UCSD-AML1 (cell line): ENCODE results near the gene RAD51B.

ENCODE experiments used
- DNase-seq: peaks from one replicate; lab custom pipeline; 2025; ENCODE audit not compliant: unreplicated experiment; lab: John Stamatoyannopoulos, UW

Gene RAD51B

GRCh38 chr14:68395604-68396003 lies 576.0 kb downstream of the RAD51B start:
- DNase-seq = no peak

GRCh38 chr14:68396461-68396860 lies 576.9 kb downstream of the RAD51B start:
- DNase-seq = no peak

GRCh38 chr14:68397371-68397811 lies 577.8 kb downstream of the RAD51B start:
- DNase-seq = peak; percentile 38

- DNase-seq = no peak
Observed at GRCh38 chr14:68397822-68398221, 578.2 kb downstream of the RAD51B start.

- no peak for DNase-seq
Observed at GRCh38 chr14:68398370-68398769, 578.8 kb downstream of the RAD51B start.

GRCh38 chr14:68399971-68400370 lies 580.4 kb downstream of the RAD51B start:
- no peak for DNase-seq

GRCh38 chr14:68401317-68401716 lies 581.7 kb downstream of the RAD51B start:
- no peak for DNase-seq

- DNase-seq = no peak
Observed at GRCh38 chr14:68401855-68402254, 582.3 kb downstream of the RAD51B start.

- DNase-seq = no peak
Observed at GRCh38 chr14:68402525-68403101, 583.0 kb downstream of the RAD51B start.

- DNase-seq = no peak
Observed at GRCh38 chr14:68403191-68404145, 583.9 kb downstream of the RAD51B start.

GRCh38 chr14:68404146-68404527 lies 584.6 kb downstream of the RAD51B start:
- DNase-seq = no peak

- DNase-seq = no peak
Observed at GRCh38 chr14:68404652-68405183, 585.1 kb downstream of the RAD51B start.

- DNase-seq = no peak
Observed at GRCh38 chr14:68405961-68406360, 586.4 kb downstream of the RAD51B start.

- no peak for DNase-seq
Observed at GRCh38 chr14:68407285-68407684, 587.7 kb downstream of the RAD51B start.

- DNase-seq = no peak
Observed at GRCh38 chr14:68407825-68408224, 588.2 kb downstream of the RAD51B start.

GRCh38 chr14:68408680-68409079 lies 589.1 kb downstream of the RAD51B start:
- DNase-seq = no peak

GRCh38 chr14:68409387-68409786 lies 589.8 kb downstream of the RAD51B start:
- no peak for DNase-seq

- DNase-seq = no peak
Observed at GRCh38 chr14:68412505-68413465, 593.2 kb downstream of the RAD51B start.

GRCh38 chr14:68413509-68413908 lies 593.9 kb downstream of the RAD51B start:
- no peak for DNase-seq

- no peak for DNase-seq
Observed at GRCh38 chr14:68414121-68414520, 594.5 kb downstream of the RAD51B start.

- DNase-seq = no peak
Observed at GRCh38 chr14:68416171-68416570, 596.6 kb downstream of the RAD51B start.
